IMR-90 (cell line): ENCODE measurements around the gene EID2B.

ENCODE experiments used
- CTCF ChIP-seq: conservative IDR thresholded peaks from 2 replicates; pipeline ENCODE4 v1.5.1; 2012; ENCODE audit warnings: mild to moderate bottlenecking, low read depth, low read length, improper control_type of control experiment
- POLR2A ChIP-seq: IDR thresholded peaks from 2 replicates; pipeline ENCODE4 v1.6.1; 2012; ENCODE audit warnings: mild to moderate bottlenecking, low read depth, low read length

DNA sequence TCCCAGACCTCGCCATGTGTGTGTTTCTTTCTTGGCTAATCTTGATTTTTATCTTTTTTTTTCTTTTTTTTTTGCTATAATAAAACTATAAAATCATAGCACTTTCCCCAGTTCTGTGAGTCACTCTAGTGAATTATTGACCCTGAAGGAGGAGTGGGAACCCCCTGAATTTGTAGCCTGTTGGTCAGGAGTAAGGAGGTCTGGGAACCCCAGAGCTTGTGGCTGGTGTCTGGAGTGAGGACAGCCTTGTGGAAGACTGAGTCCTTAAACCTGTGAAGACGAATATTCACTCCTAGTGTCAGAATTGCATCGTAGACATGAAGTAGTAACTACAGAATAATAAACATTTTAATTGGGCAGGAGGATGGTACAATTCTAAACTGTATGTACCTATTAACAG is 7.4 kb downstream of the EID2B start:
- TF ChIP-seq POLR2A (no peak), CTCF (no peak)
